Measurements from ENCODE around the gene PLAAT3.
A peak's percentile ranks its signal among the peaks of the same experiment; 100 is the strongest.
"Not testable (repeated sequence)": the region's sequence is repeated elsewhere in the genome, so short reads cannot be mapped to it uniquely, and the experiment has no call there.

The PLAAT3 gene

DNA sequence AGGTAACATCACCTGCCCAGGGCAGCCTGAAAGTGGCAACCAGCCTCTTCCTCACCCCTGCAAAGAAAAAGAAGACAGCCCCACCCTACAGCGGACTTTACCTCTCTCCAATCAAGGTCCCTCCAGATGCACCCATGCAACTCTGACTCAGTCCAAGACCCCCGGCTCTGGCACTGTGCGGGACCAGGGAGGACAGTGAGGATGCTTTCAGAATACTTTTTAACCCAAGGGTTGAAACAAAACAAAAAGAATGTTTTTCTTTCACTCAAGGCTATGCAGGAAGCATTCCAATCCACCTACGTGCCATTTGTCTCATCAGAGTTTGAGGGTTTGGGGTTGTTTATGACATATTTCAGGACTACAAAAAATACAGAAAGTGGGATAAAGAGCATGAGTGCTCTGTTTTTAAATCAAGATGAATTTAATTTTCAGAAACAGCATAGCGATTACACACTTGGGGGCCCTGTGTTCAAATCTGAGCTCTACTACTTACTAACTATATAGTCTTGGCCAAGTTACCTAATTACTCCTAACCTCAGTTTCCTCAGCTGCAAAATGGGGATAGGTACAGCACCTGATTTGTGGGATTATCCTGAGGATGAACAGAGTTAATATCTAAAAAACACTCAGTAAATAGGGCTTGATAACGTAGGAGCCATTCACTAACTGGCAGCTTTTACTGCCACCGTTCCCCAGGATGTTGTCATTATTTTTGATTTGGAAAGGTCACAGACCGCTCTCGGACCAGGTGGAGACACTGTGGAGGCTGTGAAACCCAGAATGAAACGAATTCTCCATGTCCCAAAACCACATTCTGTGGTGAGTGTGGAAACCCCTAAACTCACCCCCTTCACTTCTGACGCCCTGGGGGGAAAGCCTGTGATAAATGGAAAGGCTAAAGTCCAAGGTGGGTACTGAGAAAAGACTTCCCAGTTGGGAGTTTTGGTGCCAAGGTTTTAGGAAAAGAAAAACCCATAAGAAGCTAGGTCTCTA is 5.6 kb downstream of the PLAAT3 start:
- DNase-seq = no peak

DNA sequence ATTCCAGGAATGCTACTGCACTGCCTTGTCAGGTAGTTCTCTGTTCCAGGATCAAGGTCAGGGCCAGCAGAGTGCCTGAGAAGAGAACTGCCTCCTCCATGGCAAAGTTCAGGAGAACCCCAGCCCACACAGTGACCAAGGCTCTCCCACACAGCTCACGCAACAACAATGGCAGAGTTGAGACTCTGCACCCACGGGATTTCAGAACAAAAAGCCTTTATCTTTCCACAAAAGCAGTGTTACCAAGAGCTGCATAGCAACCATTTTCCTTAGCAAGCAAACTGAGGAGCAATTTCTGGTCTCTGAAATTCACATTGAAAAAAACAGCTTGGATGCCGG is 11.1 kb downstream of the PLAAT3 start:
- DNase-seq = no peak

DNA sequence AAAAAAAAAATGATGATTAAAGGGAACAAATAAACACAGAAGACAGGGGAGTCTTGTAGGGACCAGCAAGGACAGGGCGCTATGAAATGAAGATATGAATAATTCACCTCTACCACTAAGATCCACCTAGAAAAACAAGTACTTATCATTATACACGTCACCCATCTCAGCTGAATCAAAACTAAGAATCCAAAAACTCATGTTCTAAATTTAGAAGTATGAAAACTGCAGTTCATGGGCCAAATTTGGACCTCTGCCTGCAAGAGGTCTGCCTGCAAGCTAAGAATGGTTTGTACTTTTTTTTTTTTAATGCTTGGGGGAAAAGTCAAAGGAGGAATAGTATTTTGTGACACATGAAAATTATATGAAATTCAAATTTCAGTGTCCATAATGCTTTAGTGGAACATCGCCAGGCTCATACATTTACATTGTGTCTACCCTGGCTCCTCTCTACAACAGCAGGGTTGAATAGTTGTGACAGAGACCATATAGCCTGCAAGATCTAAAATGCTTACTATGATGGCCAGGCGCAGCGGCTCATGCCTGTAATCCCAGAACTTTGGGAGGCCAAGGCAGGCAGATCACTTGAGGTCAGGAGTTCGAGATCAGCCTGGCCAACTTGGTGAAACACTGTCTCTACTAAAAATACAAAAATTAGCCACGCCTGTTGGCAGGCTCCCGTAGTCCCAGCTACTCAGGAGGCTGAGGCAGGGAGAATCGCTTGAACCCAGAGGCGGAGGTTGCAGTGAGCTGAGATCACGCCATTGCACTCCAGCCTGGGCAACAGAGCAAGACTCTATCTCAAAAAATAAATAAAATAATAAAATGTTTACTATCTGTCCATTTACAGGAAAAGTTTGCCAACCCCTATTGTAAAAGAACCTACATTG is 11.7 kb downstream of the PLAAT3 start:
- not testable (repeated sequence) for DNase-seq

DNA sequence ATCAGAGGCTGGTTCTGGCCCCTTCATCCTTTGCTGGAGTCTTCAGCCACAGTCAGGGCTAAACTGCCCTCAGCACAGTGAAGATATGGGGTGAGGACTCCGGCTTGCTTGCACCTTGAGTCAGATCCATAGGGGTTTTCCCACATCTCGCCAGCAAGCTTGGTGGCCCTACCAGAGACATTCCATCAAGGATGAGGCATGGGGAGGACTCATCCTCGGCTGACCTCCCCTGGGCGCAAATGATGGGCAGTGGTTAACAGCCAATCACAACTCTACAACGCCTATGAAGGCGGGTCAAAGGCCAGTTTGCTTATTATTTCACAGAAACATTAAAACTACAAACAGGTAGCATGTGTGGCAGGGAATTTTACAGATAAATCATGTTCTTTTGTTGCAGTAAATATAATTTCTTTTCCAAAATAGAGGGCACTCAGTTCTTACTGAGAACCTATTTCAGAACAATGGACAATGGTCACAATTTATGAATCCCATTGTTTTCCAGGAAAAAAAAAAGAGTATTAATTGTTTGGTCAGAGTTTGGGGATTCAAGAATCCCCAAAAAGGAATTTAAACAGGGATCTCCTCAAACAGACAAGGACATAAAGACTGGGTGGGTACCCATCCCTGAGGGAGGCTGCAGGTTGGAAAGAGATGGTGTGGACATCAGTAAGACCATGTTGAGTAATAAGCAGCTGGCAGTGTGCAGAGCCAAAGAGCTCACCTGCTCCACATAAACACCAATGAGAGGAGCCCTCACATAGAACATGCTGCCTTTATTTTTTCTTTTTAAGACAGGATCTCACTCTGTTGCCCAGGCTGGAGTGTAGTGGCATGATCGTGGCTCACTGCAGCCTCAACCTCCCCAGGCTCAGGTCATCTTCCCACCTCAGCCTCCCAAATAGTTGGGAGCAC is 14.8 kb downstream of the PLAAT3 start:
- no peak for DNase-seq

DNA sequence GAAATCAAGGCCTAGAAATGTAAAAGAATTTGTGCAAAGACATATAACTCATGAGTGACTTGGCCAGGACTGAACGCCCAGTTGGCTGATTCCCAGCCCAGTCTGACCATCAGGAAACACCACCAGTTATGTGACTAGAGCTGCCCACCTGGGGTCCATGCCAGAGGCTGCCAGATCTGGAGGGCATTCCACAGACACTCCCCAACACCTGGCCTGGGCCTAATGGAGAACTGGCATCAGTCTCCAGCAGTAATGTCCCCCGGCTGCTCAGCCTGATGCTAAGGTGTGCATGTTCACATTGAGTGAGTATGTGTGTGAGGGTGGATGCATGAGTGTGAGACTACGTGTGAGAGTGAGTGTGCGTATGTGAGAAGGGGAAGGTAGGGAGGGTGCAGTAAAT is 15.7 kb downstream of the PLAAT3 start:
- DNase-seq = no peak

DNA sequence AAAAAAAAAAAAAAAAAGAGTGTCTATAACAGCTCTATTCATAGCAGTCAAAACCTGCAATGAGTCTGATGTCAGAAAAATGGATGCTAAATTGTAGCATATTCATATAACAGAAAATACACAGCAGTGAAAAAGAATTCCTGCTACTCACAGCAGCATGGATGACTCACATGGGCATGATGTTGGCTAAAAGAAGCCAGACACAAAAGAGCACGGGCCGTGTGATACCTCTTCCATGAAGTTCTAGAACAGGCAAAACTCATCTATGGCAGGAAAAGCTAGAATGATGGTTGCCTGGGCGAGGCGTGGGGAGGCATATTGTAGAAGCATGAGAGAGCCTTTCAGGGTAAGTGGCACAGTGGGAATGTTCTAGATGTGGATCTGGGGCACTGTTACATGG is 18.9 kb downstream of the PLAAT3 start:
- no peak for DNase-seq

DNA sequence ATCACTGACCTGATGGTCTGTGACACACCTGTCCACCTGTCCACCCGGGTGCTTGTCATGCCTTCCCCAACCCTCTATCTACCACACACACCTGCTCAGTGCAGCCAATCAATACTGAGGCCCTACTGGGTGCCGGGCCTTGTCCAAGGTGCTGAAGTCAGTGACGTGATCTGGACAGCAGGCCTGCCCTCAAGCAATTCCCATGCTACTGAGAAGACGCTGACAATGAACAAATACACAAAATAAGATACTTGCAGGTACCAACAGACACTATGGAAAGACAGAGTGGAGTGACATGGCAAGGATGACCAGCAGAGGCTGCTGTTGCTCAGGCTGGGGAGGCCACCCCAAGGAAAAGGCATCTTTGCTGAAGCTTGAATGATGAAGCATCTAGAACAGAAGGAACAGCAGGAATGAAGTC is 21.2 kb downstream of the PLAAT3 start:
- no peak for DNase-seq

DNA sequence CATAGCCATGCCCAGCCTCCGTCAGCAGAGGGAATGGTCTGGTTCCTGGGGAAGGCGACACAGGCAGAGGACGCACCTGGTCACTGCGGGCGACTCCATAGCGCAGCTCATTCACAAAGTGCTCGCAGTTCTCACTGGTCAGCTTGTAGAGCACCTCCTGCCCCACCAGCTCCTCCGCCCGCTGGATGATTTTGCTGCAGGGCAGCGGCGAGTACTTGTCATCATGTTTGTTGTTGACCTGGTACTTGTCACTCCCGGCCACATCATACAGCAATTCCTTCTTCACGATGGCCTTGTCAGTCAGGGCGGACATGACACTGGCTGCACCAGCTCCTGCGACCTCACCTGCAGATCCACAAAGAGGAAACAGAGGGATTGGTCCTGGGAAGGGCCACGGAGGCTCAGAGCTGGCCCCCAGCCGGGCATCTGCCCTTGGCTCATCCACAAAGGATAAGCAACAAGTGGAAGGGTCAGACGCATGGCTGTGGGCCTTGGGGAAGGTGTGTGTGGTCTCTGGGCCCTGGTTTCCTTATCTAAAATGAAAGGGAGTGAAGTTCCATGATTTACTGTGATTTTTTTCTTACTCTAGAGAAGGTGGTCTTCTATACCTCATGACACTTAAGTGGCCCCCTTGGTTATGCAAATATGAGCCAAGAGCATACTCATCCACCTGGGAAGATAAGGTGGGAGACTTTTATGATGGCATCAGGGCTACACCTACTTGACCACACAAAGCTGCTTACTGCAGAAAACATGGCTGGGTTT is 24.0 kb downstream of the PLAAT3 start:
- DNase-seq = no peak

DNA sequence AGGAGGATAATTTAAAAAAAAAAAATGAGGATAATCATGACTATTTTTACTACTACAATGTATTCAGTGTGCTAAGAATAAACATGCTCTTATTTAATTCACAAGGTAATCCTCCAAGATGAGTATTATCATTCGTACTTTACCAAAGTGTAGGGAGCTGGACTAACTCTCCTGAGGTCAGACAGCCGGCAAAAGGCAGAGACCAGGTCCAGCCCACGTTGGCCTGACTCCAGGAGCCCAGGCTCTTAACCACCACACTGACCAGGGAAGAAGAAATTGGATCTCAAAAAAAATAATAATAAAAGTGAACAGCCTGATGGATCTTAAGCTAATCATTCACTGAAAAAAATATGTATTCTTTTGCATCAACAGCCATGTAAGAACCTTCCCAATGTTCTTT is 25.2 kb downstream of the PLAAT3 start:
- no peak for DNase-seq

DNA sequence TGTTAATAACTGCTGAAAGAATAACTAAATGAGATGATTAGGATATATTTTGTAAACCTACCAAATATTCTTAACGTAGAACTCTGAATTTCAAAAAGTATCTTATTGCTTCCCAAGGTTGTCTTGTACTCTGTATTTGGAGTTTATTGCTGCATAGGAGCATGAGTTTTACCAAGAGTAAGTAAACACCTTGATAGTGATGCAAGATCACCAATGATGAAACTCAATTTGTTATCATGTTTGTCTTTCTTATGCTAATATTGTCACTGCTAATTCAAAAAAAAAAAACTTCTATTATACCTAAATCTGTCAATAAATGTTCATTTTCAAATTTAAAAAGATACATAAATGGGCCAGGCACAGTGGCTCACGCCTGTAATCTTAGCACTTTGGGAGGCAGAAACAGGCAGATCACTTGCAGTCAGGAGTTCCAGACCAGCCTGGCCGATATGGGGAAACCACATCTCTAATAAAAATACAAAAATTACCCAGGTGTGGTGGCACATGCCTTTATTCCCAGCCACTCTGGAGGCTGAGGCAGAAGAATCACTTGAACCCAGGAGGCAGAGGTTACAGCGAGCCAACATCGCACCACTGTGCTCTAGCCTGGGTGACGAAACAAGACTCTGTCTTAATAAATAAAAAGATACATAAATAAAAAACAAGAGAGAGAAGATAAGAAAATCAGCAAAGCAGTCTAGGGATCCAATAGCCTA is 27.6 kb downstream of the PLAAT3 start:
- no peak for DNase-seq

DNA sequence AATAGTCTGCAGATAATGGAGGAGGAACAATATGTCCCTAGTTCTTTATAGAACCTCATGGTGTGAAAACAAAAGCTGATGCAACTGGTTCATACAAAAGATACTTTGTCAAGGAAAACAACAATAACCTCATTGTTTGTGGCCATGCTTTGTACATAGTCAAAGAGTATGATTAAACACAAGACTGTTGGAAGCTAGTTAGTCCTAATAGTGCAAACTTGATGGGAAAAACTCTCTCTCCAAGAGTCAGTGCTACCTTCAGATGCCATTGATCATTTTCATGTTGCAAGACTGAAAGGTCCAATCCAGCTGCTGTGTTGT is 30.9 kb downstream of the PLAAT3 start:
- no peak for DNase-seq

DNA sequence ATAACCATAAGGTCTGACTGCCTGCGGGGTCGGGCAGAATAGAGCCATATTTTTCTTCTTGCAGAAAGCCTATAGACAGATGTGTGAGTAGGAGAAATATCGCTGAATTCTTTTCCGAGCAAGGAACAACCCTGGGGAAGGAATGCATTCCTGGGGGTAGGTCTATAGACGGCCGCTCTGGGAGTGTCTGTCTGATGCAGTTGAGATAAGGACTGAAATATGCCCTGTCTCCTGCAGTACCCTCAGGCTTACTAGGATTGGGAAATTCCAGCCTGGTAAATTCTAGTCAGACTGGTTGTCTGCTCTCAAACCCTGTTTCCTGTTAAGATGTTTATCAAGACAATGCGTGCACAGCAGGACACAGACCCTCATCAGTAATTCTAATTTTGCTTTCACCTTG is 33.0 kb downstream of the PLAAT3 start:
- not testable (repeated sequence) for DNase-seq

DNA sequence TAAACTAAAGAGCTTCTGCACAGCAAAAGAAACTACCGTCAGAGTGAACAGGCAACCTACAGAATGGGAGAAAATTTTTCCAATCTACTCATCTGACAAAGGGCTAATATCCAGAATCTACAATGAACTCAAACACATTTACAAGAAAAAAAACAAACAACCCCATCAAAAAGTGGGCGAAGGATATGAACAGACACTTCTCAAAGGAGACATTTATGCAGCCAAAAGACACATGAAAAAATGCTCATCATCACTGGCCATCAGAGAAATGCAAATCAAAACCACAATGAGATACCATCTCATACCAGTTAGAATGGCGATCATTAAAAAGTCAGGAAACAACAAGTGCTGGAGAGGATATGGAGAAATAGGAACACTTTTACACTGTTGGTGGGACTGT is 35.4 kb downstream of the PLAAT3 start:
- DNase-seq = not testable (repeated sequence)

DNA sequence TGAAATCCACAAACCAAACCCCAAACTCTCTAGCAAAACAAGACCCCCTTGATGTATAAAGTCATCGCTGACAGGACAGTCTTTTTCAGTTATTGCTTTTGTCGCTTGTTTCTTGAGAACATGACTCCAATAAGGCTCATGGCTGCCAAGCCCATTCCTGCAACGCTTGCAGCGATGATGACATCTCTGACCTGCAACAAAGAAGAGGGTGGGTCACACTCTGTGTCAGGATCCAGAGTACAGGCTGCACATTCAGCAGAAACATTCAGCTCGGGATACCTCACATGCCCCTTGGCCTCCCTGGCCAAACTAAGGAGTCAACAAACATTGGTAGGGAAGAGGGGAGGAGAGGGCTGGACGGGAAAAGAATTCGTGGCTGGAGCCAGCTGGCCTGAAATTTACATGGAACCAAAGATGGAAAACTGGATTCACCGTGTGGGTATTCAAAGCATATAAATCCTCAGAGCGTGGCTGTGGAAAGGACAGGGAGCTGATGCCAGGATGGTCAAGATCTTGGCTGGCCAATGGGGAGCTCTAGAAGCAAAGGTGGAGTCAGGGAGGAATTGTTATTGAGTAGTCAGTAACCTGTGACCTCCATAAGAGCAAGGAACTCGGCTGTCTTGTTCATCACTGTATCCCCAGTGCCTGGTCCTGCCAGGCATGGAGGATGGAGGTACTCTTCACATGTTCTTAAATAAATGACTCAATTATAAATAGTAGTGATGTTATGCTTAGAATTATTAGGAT is 39.2 kb downstream of the PLAAT3 start:
- DNase-seq = no peak

DNA sequence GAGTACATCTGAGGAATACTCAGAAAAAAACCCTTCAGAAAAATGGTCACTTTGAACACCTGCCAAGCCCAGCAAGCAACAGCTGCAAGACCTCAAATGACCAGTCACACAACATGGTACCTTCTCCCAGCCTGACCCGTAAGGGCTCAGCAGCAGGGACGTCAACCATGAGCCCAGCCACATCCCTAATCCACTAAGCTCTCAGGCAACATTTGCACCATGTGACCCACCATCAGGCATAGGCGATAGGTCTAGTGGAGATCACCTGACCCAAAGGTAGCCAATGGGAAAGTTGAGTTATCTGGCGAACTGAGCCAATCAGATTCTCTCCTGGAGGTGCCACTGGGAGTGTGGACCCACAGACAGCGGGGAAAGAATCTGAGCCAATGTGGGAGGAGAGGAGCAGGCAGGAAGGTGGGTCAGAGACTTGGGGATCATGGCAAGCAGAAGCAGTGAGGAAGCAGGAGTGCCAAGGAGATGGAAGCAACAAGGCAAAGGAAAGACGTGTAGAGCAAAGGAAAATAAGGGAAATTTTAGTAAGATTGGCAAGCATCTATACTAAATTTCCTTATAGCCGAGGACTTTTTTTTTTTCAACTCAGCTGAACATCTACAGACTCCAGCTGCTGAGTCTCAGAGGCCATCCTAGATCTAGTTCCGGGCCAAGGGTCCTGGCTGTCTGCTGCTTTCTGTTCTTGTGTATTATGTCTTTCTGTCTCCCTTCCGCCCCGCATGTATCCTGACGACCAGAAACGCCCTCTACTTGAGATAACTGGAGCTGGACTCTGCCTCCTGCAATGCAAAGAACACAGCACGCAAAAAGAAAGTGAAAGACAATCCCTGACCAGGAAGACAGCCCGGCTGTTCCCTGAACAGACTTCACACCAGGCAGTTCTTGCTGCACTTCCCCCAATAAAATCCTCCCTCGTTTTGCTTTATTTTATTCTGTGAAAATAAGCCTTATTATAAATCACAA is 40.1 kb downstream of the PLAAT3 start:
- peak; percentile 9 for DNase-seq

DNA sequence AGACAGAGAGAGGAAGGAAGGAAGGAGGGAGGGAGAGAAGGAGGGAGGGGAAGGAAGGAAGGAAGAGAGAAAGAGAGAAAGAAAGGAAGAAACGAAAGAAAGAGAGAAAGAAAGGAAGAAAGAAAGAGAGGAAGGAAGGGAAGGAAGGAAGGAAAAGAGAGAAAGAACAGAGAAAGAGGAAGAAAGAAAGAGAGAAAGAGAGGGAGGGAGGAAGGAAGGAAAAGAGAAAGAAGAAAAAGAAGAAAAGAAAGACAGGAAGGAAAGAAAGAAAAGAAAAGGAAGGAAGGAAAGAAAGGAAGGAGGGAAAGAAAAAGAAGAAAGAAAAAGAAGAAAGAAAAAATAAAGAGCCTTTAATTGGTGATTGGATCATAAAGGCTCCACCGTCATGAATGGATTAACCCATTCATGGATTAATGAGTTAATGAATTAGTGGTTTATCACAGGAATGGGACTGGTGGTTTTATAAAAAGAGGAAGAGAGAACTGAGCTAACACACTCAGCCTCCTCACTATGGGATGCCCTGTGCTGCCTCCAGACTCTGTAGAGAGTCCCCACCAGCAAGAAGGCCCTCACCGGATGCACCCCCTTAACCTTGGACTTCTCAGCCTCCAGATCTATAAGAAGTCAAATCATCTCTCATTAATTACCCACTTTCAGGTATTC is 42.1 kb downstream of the PLAAT3 start:
- no peak for DNase-seq

DNA sequence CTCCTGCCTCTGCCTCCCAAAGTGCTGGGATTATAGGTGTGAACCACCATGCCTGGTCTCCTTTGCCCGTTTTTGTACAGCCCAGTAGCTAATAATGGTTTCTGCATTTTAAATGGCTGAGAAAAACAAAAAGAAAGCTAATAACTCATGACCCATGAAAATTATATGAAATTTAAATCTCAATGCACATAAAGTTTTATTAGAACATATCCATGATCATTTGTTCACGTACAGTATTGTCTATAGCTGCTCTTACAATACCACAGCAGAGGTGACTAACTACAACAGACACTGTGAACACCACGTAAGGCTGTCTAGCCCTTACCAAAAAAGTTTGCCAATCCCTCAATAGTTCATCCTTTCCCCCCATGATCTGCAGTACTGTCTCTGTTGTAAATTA is 44.7 kb downstream of the PLAAT3 start:
- no peak for DNase-seq

DNA sequence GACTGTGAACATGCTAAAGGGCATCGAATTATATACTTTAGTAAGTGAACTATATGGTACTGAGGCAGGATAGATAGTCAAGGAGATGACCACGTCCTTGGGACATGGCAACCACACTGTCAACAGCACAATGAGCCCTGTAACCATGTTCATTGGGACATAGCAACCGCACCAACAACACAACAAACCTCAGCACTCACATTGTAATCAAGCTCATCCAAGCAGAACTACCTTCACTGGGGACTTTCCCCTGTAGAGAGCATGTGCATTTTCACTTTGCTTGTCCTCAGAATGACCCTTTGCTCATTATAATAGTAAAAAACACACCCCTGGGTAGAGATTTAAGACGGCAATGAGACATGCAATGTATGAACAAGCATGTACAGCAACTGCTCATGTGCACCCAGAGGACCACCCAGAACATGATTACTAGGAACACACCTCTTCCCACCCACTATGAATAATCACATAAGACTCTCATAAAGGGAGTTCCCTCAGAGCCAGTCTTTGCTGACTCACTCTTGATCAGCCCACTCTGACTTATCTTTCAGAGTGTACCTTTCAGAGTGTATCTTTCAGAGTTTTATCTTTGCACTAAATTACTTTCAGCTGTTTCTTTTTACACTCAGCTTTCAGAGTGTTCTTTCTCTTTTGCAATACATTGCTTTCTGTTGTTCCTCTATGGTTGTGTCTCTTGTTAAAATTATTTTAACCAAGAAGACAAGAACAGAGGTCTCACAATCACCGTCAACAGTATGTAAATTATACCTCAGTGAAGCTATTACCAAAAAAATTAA is 47.0 kb downstream of the PLAAT3 start:
- DNase-seq = peak; percentile 88

Data from central memory CD4-positive, alpha-beta T cell (primary cell).